Upper lobe of left lung (tissue), 4 donors: Measurements from ENCODE around the gene ANKRD24.

Experiments used
- EP300 ChIP-seq, 4 donors: sonication (generic); formaldehyde crosslinking; IDR thresholded peaks; one replicate each; pipeline ENCODE4 v1.5.1; 2017; ENCODE audit warnings: antibody characterized with exemption in 4 of 4, control low read depth in 2 of 4
- POLR2A ChIP-seq, 4 donors: fragments of 450-650 bp; IDR thresholded peaks; one replicate each; pipeline ENCODE4 v1.5.1; 2016 to 2017; ENCODE audit warnings: antibody characterized with exemption in 4 of 4, mild to moderate bottlenecking in 2 of 4
- POLR2AphosphoS5 ChIP-seq, 2 donors: sonication (generic); formaldehyde crosslinking; IDR thresholded peaks; one replicate each; pipeline ENCODE4 v1.5.1; 2017; ENCODE audit warnings: antibody characterized with exemption in 2 of 2
- TF ChIP-seq, protein P1 (sequence below), 6 experiments: fragments of 450-650 bp in 4 of 6; fragments of 200-600 bp in 2 of 6; sonication (generic) in 2 of 6; IDR thresholded peaks; one replicate each; pipeline ENCODE4 v1.5.1; 2016 to 2019; ENCODE audit warnings: antibody characterized with exemption in 6 of 6

DNA sequence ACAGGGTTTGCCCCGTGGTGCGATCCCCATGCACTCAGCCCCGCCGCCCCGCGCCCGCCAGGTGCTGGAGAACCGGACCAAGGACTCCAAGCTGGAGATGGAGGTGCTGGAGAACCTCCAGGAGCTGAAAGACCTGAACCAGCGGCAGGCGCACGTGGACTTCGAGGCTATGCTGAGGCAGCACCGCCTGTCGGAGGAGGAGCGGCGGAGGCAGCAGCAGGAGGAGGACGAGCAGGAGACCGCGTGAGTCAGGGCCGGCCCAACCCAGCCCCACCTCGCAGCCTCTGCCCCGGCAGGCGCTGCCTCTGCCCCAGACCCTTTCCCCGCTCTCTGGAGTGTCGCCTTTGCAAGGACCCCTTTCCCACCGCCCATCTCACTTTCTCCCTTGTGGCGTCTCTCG, 75.7 kb downstream of the ANKRD24 start:
- TF ChIP-seq POLR2A (IDR thresholded peaks at IDR 0.05) (no peak), POLR2AphosphoS5 (IDR thresholded peaks at IDR 0.05) (no peak), EP300 (IDR thresholded peaks at IDR 0.05) (no peak)
- TF ChIP-seq, protein P1, sequence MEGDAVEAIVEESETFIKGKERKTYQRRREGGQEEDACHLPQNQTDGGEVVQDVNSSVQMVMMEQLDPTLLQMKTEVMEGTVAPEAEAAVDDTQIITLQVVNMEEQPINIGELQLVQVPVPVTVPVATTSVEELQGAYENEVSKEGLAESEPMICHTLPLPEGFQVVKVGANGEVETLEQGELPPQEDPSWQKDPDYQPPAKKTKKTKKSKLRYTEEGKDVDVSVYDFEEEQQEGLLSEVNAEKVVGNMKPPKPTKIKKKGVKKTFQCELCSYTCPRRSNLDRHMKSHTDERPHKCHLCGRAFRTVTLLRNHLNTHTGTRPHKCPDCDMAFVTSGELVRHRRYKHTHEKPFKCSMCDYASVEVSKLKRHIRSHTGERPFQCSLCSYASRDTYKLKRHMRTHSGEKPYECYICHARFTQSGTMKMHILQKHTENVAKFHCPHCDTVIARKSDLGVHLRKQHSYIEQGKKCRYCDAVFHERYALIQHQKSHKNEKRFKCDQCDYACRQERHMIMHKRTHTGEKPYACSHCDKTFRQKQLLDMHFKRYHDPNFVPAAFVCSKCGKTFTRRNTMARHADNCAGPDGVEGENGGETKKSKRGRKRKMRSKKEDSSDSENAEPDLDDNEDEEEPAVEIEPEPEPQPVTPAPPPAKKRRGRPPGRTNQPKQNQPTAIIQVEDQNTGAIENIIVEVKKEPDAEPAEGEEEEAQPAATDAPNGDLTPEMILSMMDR (IDR thresholded peaks at IDR 0.05): no peak
